GM18858 (cell line): ENCODE data around the gene KIAA1549.

Experiments used
- ATAC-seq: cut with Tn5 transposase; IDR thresholded peaks from one replicate; pipeline ENCODE4 v1.9.1; 2021; ENCODE audit not compliant: unreplicated experiment

Gene KIAA1549

GRCh38 chr7:138911007-138911406, 70.2 kb downstream of the KIAA1549 start:
- ATAC-seq: no peak

GRCh38 chr7:138907850-138908249, 73.3 kb downstream of the KIAA1549 start:
- no peak for ATAC-seq

- no peak for ATAC-seq
Measured at GRCh38 chr7:138907201-138907847, 73.9 kb downstream of the KIAA1549 start.

- ATAC-seq: no peak
Measured at GRCh38 chr7:138903859-138904435, 77.2 kb downstream of the KIAA1549 start.

GRCh38 chr7:138903186-138903820, 77.9 kb downstream of the KIAA1549 start:
- no peak for ATAC-seq

GRCh38 chr7:138902161-138902560, 79.0 kb downstream of the KIAA1549 start:
- no peak for ATAC-seq

- no peak for ATAC-seq
Measured at GRCh38 chr7:138900035-138900828, 81.0 kb downstream of the KIAA1549 start.

- no peak for ATAC-seq
Measured at GRCh38 chr7:138898802-138899201, 82.4 kb downstream of the KIAA1549 start.

GRCh38 chr7:138898255-138898654, 82.9 kb downstream of the KIAA1549 start:
- ATAC-seq: no peak

- no peak for ATAC-seq
Measured at GRCh38 chr7:138895679-138896078, 85.5 kb downstream of the KIAA1549 start.

GRCh38 chr7:138893258-138893657, 87.9 kb downstream of the KIAA1549 start:
- no peak for ATAC-seq

GRCh38 chr7:138892812-138893211, 88.4 kb downstream of the KIAA1549 start:
- no peak for ATAC-seq

- ATAC-seq: no peak
Measured at GRCh38 chr7:138892006-138892630, 89.1 kb downstream of the KIAA1549 start.

- ATAC-seq: no peak
Measured at GRCh38 chr7:138891446-138891810, 89.8 kb downstream of the KIAA1549 start.

GRCh38 chr7:138890499-138891445, 90.4 kb downstream of the KIAA1549 start:
- no peak for ATAC-seq

- ATAC-seq: no peak
Measured at GRCh38 chr7:138889582-138890498, 91.3 kb downstream of the KIAA1549 start.

GRCh38 chr7:138887872-138888656, 93.1 kb downstream of the KIAA1549 start:
- no peak for ATAC-seq

- ATAC-seq: no peak
Measured at GRCh38 chr7:138887085-138887710, 94.0 kb downstream of the KIAA1549 start.
